ENCODE data around the gene PTPRN2.

DNA sequence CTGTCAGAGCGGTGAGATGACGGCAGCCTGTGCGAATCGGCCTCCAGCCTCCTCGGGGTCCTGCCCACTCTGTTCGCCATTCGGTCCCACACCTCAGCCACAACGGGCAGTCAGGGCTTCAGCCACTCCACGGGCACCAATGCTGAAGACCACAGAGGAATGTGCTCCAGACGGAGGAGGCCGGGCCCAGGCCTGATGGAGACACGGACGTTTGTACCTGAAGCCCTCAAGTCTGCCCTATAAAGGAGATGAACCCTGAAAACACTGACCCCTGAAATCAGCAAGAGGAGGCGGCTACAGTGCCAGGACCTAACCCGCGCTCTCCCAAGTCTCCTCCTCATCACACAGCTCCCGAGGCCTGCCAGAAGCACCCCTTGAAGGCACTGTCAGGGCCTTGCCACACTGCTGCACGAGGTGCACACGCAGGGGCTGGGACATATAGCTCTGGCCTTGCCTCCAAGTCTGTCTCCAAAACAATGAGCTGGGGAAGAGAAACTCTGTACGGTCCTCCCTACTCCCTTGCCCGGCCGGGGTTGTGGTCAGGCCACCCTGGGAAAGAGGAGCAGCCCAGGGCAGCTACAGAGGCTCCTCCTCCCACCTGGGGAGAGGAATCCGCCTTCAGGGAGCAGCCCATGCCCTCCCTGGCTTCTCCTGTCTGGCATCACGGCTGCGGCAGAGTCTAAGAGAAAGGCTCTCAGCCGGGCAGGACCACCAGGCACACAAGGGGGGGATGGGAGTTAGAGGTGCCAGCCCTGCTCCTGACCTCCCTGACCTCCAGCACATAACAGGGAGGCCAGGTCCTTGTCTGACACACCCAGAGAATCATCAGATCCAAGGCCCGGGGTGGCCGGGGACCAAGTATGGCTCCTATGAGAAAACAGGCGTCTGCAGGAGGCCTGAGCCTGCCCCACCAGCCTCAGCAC, 310.1 kb downstream of the PTPRN2 start:
- TF ChIP-seq, protein P1, sequence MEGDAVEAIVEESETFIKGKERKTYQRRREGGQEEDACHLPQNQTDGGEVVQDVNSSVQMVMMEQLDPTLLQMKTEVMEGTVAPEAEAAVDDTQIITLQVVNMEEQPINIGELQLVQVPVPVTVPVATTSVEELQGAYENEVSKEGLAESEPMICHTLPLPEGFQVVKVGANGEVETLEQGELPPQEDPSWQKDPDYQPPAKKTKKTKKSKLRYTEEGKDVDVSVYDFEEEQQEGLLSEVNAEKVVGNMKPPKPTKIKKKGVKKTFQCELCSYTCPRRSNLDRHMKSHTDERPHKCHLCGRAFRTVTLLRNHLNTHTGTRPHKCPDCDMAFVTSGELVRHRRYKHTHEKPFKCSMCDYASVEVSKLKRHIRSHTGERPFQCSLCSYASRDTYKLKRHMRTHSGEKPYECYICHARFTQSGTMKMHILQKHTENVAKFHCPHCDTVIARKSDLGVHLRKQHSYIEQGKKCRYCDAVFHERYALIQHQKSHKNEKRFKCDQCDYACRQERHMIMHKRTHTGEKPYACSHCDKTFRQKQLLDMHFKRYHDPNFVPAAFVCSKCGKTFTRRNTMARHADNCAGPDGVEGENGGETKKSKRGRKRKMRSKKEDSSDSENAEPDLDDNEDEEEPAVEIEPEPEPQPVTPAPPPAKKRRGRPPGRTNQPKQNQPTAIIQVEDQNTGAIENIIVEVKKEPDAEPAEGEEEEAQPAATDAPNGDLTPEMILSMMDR (IDR thresholded peaks at IDR 0.05; ENCODE audit: extremely low read depth in 1 of 2, insufficient read depth in 1 of 2, low read depth in 1 of 2, low read length in 2 of 2), result no peak
- TF ChIP-seq POLR2A (IDR thresholded peaks at IDR 0.05; ENCODE audit: low read depth, low read length), result no peak
- no peak for TF ChIP-seq JUN (IDR thresholded peaks at IDR 0.05; ENCODE audit: borderline replicate concordance, insufficient read depth, insufficient read length, low read depth)
- TF ChIP-seq MYC (IDR thresholded peaks at IDR 0.05; ENCODE audit: low read depth, low read length), result no peak
- no peak for TF ChIP-seq EZH2 (IDR thresholded peaks at IDR 0.05; ENCODE audit: borderline replicate concordance, low read depth, low read length, severe bottlenecking)
- TF ChIP-seq, protein P2, sequence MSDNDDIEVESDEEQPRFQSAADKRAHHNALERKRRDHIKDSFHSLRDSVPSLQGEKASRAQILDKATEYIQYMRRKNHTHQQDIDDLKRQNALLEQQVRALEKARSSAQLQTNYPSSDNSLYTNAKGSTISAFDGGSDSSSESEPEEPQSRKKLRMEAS (IDR thresholded peaks at IDR 0.05; ENCODE audit: insufficient read depth, insufficient read length), result no peak
- no peak for TF ChIP-seq POLR2AphosphoS5 (IDR thresholded peaks at IDR 0.05; ENCODE audit: insufficient read depth, low read depth, low read length)
- no peak for TF ChIP-seq GATA2 (IDR thresholded peaks at IDR 0.05; ENCODE audit: insufficient read depth, insufficient read length, low read depth, low read length)
- no peak for TF ChIP-seq FOS (IDR thresholded peaks at IDR 0.05; ENCODE audit: borderline replicate concordance, insufficient read depth, low read length)

Data from endothelial cell of umbilical vein (primary cell).